BLaER1 (cell line): ENCODE results near the gene PCDHGA3.
"Not testable (repeated sequence)": the region's sequence is repeated elsewhere in the genome, so short reads cannot be mapped to it uniquely, and the experiment has no call there.

Source experiments
- H3K27ac ChIP-seq: shearing (Covaris generic); formaldehyde crosslinking; 2 replicates; pipeline ENCODE4 v1.8.1; 2022
- H3K27me3 ChIP-seq: shearing (Covaris generic); formaldehyde crosslinking; 2 replicates; pipeline ENCODE4 v1.8.1; 2022
- H3K36me3 ChIP-seq: shearing (Covaris generic); formaldehyde crosslinking; 2 replicates; pipeline ENCODE4 v1.8.1; 2022
- H3K4me1 ChIP-seq: shearing (Covaris generic); formaldehyde crosslinking; 2 replicates; pipeline ENCODE4 v1.8.1; 2022
- H3K4me2 ChIP-seq: shearing (Covaris generic); formaldehyde crosslinking; 2 replicates; pipeline ENCODE4 v1.8.1; 2022
- H3K4me3 ChIP-seq: shearing (Covaris generic); formaldehyde crosslinking; 2 replicates; pipeline ENCODE4 v1.8.1; 2022
- H3K9ac ChIP-seq: shearing (Covaris generic); formaldehyde crosslinking; 2 replicates; pipeline ENCODE4 v1.8.1; 2022
- H3K9me3 ChIP-seq: shearing (Covaris generic); formaldehyde crosslinking; 2 replicates; pipeline ENCODE4 v1.8.1; 2022
- H4K20me1 ChIP-seq: shearing (Covaris generic); formaldehyde crosslinking; 2 replicates; pipeline ENCODE4 v1.8.1; 2022
- Cebpa-rat ChIP-seq: shearing (Covaris generic); IDR thresholded peaks from 2 replicates; pipeline ENCODE4 v1.8.1; 2022

PCDHGA3 gene

DNA sequence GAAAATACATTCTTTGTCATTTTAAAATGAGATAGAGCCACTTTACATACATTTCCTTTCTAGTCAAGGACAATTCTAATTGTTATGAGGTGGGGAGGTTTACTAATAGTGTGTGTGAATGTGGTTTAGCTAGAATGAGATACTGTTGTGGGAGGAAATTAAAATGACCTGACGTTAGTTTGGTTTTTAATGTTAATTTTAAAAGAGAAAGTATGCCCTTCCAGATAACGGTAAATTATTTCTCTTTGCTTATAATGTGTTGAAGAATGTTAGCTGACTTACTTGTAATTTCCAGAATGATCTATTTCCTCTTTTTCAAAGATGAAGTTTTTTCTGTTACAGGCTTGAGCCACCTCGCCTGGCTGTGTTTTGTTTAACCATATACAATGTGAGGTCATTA lies 21.4 kb upstream of the PCDHGA3 start:
- no peak for TF ChIP-seq Cebpa-rat
- peaks cover 12% of the 10 kb centered on the region for H3K4me1 ChIP-seq
- no peak overlapping the region for H3K4me2 ChIP-seq
- no peak overlapping the region for H3K9ac ChIP-seq
- peaks cover 80% of the 10 kb centered on the region for H3K9me3 ChIP-seq
- H3K27me3 ChIP-seq, result no peaks in the 10 kb centered on the region
- no peak overlapping the region for H3K4me3 ChIP-seq
- no peak overlapping the region for H3K27ac ChIP-seq
- H3K36me3 ChIP-seq, result peaks cover 31% of the 10 kb centered on the region
- H4K20me1 ChIP-seq, result no peaks in the 10 kb centered on the region

DNA sequence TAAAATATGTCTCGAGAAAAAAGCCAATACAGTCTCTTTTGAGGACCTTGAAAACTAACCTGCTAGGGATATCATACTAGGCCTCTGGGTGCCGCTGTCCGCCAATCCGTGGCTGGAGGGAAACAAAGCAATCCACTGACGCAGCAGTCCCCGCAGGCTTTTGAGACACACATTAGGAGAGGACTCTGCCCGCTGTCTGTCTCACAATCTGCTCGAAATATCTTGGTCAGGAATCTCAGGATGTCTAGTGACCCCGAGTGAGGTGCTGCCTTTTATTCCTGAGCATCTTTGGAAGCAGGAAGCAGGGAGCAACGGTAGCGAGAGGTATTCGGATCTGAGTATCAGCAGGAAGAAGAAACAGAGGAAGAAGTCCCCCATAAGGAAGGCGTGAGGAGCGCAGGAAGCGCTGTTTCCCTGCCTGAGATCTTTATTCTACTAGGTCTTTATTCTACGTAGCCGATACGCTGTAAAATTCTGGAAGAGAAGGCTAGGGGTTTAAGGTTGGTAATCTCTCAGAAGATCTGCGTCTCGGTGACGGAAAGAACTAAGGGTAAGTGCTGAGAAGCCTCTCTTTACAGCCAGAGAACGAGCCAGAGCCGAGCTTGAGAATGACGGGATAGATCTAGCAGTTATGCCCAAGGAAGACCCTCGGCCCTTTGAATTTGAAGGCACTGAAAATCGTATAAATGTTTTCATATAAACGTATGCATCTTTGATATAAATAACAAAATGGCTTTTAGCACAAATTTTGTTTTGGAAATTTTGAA lies 17.4 kb upstream of the PCDHGA3 start:
- peak overlapping the region; percentile 84 for H3K27ac ChIP-seq
- H3K9ac ChIP-seq, result peak overlapping the region; percentile 82
- H4K20me1 ChIP-seq, result no peaks in the 10 kb centered on the region
- peak overlapping the region; percentile 69 for H3K4me2 ChIP-seq
- peaks cover 9% of the 10 kb centered on the region for H3K4me1 ChIP-seq
- H3K9me3 ChIP-seq, result peaks cover 81% of the 10 kb centered on the region
- peaks cover 26% of the 10 kb centered on the region for H3K36me3 ChIP-seq
- peak overlapping the region; percentile 67 for H3K4me3 ChIP-seq
- no peak for TF ChIP-seq Cebpa-rat
- no peaks in the 10 kb centered on the region for H3K27me3 ChIP-seq

DNA sequence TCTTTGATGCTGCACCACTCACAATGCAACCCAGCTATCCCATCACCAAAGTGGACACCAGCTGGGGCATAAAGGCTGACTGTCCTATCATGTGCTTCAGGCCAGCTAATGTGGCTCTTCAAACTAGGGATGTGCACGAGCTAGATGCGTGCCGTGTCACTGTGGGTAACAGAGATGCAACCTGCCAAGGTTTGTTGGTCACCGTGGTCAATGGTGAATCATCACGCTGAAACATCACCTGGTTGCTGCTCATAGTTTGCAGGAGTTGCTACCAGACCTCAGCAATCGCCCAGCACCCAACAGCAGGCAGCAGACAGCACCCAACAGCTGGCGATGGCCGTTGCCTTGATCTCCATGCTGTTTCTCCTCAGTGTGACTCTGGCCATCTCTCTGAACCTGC lies 15.4 kb upstream of the PCDHGA3 start:
- Histone ChIP-seq H3K4me2 (no peak overlapping the region), H3K27me3 (no peaks in the 10 kb centered on the region), H3K4me1 (peaks cover 6% of the 10 kb centered on the region), H3K36me3 (peaks cover 41% of the 10 kb centered on the region), H4K20me1 (no peaks in the 10 kb centered on the region), H3K27ac (no peak overlapping the region), H3K4me3 (0 out of 2 replicates have a peak overlapping the region, but pooled peaks have one; percentile 4), H3K9me3 (peaks cover 82% of the 10 kb centered on the region), H3K9ac (no peak overlapping the region)
- TF ChIP-seq Cebpa-rat, result no peak

DNA sequence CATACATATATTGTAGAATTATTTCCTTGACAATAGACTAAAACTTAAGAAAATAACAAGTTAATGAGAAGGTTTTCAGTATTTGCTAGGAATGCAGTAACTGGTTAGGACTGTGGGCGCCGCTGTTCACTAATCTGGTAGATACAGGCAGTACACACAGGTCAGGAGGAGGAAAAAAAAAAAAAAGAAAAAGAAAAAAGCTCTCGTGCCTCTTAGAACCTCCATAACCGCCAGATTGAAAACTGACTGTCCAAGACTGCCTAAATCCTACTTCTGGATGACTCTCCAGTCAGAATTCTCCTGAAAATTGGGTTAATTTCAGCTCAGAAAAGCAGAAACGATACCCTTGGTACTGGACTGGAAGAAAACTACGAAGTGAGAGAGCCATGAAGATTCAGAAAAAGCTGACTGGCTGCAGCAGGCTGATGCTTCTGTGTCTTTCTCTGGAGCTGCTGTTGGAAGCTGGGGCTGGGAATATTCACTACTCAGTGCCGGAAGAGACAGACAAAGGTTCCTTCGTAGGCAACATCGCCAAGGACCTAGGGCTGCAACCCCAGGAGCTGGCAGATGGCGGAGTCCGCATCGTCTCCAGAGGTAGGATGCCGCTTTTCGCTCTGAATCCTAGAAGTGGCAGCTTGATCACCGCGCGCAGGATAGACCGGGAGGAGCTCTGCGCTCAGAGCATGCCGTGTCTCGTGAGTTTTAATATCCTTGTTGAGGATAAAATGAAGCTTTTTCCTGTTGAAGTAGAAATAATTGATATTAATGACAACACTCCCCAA lies 13.1 kb upstream of the PCDHGA3 start, which contains the start of gene PCDHGA1:
Gene PCDHGA1 (plus strand): TSS at position 216 of the 782 bp plus-strand sequence.
- Histone ChIP-seq H3K27ac (no peak within 1 kb of the TSS), H3K27me3 (no peaks in the 10 kb centered on the region), H4K20me1 (no peaks in the 10 kb centered on the region), H3K36me3 (peaks cover 41% of the 10 kb centered on the region), H3K4me3 (no peak within 1 kb of the TSS), H3K4me1 (peaks cover 6% of the 10 kb centered on the region), H3K9me3 (peaks cover 85% of the 10 kb centered on the region), H3K4me2 (no peak within 1 kb of the TSS), H3K9ac (no peak within 1 kb of the TSS)
- TF ChIP-seq Cebpa-rat, result no peak

DNA sequence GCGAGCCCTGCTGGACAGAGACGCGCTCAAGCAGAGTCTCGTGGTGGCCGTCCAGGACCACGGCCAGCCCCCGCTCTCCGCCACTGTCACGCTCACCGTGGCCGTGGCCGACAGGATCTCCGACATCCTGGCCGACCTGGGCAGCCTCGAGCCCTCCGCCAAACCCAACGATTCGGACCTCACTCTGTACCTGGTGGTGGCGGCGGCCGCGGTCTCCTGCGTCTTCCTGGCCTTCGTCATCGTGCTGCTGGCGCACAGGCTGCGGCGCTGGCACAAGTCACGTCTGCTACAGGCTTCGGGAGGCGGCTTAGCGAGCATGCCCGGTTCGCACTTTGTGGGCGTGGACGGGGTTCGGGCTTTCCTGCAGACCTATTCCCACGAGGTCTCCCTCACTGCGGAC lies 11.1 kb upstream of the PCDHGA3 start:
- H3K36me3 ChIP-seq, result peaks cover 34% of the 10 kb centered on the region
- peaks cover 89% of the 10 kb centered on the region for H3K9me3 ChIP-seq

DNA sequence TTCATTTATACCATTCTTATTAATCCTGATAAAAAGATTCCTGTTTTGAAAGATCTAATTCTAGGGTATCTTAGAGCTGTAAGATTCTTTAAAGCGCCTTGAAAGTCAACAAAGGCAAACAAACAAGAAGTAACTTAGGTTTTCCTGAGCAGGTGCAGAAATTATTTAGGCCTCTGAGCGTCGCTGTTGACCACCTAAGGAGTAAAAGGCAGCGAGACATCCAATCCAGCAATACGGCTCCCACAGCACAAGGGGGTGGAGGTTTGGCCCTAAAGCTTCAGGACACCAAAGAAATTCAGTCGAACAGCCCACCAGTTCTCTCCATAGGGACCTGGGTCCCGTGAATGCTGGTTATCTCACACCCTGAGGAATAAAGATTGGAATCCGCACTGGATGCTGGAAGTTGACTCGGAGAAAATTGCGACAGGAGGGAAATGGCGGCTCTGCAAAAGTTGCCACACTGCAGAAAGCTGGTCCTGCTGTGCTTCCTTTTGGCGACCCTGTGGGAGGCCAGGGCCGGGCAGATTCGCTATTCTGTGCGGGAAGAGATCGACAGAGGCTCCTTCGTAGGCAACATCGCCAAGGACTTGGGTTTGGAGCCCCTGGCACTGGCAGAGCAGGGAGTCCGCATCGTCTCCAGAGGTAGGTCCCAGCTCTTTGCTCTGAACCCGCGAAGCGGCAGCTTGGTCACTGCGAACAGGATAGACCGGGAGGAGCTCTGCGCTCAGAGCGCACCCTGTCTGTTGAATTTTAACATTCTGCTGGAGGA lies 4.9 kb upstream of the PCDHGA3 start, which contains the start of gene PCDHGA2:
Gene PCDHGA2 (plus strand): TSS at position 223 of the 769 bp plus-strand sequence.
- H3K27me3 ChIP-seq, result no peaks in the 10 kb centered on the region
- H3K27ac ChIP-seq, result no peak within 1 kb of the TSS
- peaks cover 81% of the 10 kb centered on the region for H3K9me3 ChIP-seq
- H3K36me3 ChIP-seq, result 0 out of 2 replicates have a peak, but pooled peaks cover 8% of the 10 kb centered on the region
- no peaks in the 10 kb centered on the region for H4K20me1 ChIP-seq
- no peak for TF ChIP-seq Cebpa-rat
- H3K9ac ChIP-seq, result no peak within 1 kb of the TSS
- H3K4me3 ChIP-seq, result no peak within 1 kb of the TSS
- no peak within 1 kb of the TSS for H3K4me2 ChIP-seq
- no peaks in the 10 kb centered on the region for H3K4me1 ChIP-seq

More for the DNA sequence above, 11.1 kb upstream of the PCDHGA3 start:
- H3K4me3 ChIP-seq, H3K4me2 ChIP-seq, H3K9ac ChIP-seq, H3K27ac ChIP-seq, H4K20me1 ChIP-seq, H3K4me1 ChIP-seq, H3K27me3 ChIP-seq: not testable (repeated sequence)

DNA sequence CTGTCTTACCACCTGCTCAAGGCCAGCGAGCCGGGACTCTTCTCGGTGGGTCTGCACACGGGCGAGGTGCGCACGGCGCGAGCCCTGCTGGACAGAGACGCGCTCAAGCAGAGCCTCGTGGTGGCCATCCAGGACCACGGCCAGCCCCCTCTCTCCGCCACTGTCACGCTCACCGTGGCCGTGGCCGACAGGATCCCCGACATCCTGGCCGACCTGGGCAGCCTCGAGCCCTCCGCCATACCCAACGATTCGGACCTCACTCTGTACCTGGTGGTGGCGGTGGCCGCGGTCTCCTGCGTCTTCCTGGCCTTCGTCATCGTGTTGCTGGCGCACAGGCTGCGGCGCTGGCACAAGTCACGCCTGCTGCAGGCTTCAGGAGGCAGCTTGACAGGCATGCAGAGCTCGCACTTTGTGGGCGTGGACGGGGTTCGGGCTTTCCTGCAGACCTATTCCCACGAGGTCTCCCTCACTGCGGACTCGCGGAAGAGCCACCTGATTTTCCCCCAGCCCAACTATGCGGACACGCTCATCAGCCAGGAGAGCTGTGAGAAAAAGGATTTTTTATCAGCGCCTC lies 2.8 kb upstream of the PCDHGA3 start:
- 0 out of 2 replicates have a peak, but pooled peaks cover 12% of the 10 kb centered on the region for H3K36me3 ChIP-seq
- H3K9me3 ChIP-seq, result peaks cover 92% of the 10 kb centered on the region
- H3K4me3 ChIP-seq, H3K27me3 ChIP-seq, H4K20me1 ChIP-seq, H3K4me2 ChIP-seq, H3K27ac ChIP-seq, H3K4me1 ChIP-seq, H3K9ac ChIP-seq: not testable (repeated sequence)

DNA sequence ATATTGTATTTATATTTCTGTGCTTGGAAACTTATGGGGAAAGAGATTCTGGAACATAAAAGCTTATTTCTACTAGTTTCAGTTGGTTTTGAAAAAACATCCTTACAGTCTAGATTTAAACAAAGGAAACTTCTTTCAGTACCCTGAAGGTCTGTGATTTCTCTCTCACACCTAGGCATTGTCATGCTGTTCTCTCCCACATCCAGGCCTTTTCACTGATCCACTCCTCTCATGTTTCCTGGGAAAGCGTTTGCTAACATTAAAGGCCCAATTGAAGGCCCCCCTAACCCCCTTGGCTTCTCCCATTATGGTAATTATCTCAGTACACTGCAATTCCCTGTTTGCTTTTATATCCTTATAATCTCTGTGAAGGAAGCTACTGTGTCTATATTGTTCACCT lies 856 bp upstream of the PCDHGA3 start:
- no peak overlapping the region for H3K9ac ChIP-seq
- no peaks in the 10 kb centered on the region for H4K20me1 ChIP-seq
- no peak overlapping the region for H3K4me3 ChIP-seq
- H3K27ac ChIP-seq, result no peak overlapping the region
- peaks cover 91% of the 10 kb centered on the region for H3K9me3 ChIP-seq
- no peaks in the 10 kb centered on the region for H3K4me1 ChIP-seq
- 0 out of 2 replicates have a peak, but pooled peaks cover 12% of the 10 kb centered on the region for H3K36me3 ChIP-seq
- H3K27me3 ChIP-seq, result no peaks in the 10 kb centered on the region
- TF ChIP-seq Cebpa-rat, result no peak
- H3K4me2 ChIP-seq, result no peak overlapping the region

DNA sequence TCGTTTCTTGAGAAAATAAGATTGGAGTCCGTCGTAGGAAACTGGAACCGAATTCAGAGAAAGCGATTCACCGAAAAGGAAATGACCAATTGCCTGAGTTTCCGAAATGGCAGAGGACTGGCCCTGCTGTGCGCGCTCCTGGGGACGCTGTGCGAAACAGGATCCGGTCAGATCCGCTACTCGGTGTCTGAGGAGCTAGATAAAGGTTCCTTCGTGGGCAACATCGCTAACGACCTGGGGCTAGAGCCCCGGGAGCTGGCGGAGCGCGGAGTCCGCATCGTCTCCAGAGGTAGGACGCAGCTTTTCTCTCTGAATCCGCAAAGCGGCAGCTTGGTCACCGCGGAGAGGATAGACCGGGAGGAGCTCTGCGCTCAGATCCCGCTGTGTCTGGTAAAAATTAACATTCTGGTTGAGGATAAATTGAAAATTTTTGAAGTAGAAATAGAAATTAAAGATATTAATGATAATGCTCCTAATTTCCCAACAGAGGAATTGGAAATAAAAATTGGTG lies 379 bp downstream of the PCDHGA3 start:
- H3K27me3 ChIP-seq, result no peaks in the 10 kb centered on the region
- H3K27ac ChIP-seq, result no peak overlapping the region
- H3K9ac ChIP-seq, result no peak overlapping the region
- no peaks in the 10 kb centered on the region for H4K20me1 ChIP-seq
- peaks cover 87% of the 10 kb centered on the region for H3K9me3 ChIP-seq
- no peak overlapping the region for H3K4me2 ChIP-seq
- H3K4me1 ChIP-seq, result no peaks in the 10 kb centered on the region
- no peak for TF ChIP-seq Cebpa-rat
- H3K4me3 ChIP-seq, result no peak overlapping the region
- H3K36me3 ChIP-seq, result 0 out of 2 replicates have a peak, but pooled peaks cover 10% of the 10 kb centered on the region
